Measurements from ENCODE around the gene DKK2. TPM values are rescaled to one million over a fixed set of nuclear protein-coding genes. Genes with fewer than 3 reads are reported as not detected.

Gene DKK2
- total and polyA plus RNA-seq, 2 of the 13 experiments (the other 11 are each of a cell fraction or from before 2014, with no cell fraction given), result not detected

- no peaks in the 10 kb centered on the region for H4K20me1 ChIP-seq (ENCODE audit: insufficient read depth, low read length)
- no peak for DNase-seq (ENCODE audit: low spot score)
- H3K27me3 ChIP-seq (ENCODE audit: control insufficient read depth in 1 of 2, insufficient read depth in 2 of 2, low read length in 2 of 2), result no peaks in the 10 kb centered on the region
- H3K36me3 ChIP-seq (replicated peaks in 1 of 2; ENCODE audit: control insufficient read depth in 1 of 2, insufficient read depth in 2 of 2, low read length in 2 of 2), result no peaks in the 10 kb centered on the region
- 20% methylated on average over 3 of the region's 3 CpGs for WGBS (ENCODE audit: low lambda C conversion rate)
- ATAC-seq, result no peak
- TF ChIP-seq MYC (CRISPR knock-in tag; IDR thresholded peaks at IDR 0.05; ENCODE audit: borderline replicate concordance) (no peak), MAZ (IDR thresholded peaks at IDR 0.05; ENCODE audit: borderline replicate concordance, low read depth, low read length) (no peak), MAZ (CRISPR knock-in tag; IDR thresholded peaks at IDR 0.05; ENCODE audit: low read depth) (no peak), MXD4 (CRISPR knock-in tag; IDR thresholded peaks at IDR 0.05) (no peak), ZNF362 (CRISPR knock-in tag; IDR thresholded peaks at IDR 0.05; ENCODE audit: borderline replicate concordance) (no peak), HIC2 (CRISPR knock-in tag; IDR thresholded peaks at IDR 0.05; ENCODE audit: low read depth) (no peak)
- H3K4me1 ChIP-seq (ENCODE audit: insufficient read depth, low read length), result no peaks in the 10 kb centered on the region
- no peak overlapping the region for H3K4me3 ChIP-seq (replicated peaks in 1 of 3; ENCODE audit: insufficient read depth in 1 of 3, low read depth in 2 of 3, low read length in 3 of 3)
- no TSS peak for BruUV-seq (replicated peaks)
- no peak for FAIRE-seq
- in situ Hi-C loops (cut with HindIII; ENCODE audit: extremely low pct_ligation_motif_present, low pct_unique_long_range_greater_than_20kb), result no loop called here
- ChIA-PET CTCF (ENCODE audit: low intra/inter-chr PET ratio, low total read pairs) (no interaction called here), POLR2A (no interaction called here)
- no peak overlapping the region for H3K27ac ChIP-seq (ENCODE audit: extremely low read length, insufficient read depth, low read length)
- no peak overlapping the region for H3K4me2 ChIP-seq (ENCODE audit: low read depth, low read length)
- H3K9ac ChIP-seq (ENCODE audit: insufficient read depth, low read depth, low read length), result no peak overlapping the region
- intact Hi-C loops (cut with micrococcal nuclease; ENCODE audit: unreplicated experiment), result no loop called here
- no peaks in the 10 kb centered on the region for H3K9me3 ChIP-seq (ENCODE audit: low read length)
- no peak overlapping the region for H2AFZ ChIP-seq (ENCODE audit: low read length)
- no peaks in the 10 kb centered on the region for H3K79me2 ChIP-seq (ENCODE audit: insufficient read depth, low read length)
Observed at GRCh38 chr4:107069049-107069448, 32.9 kb upstream of the DKK2 start.
